LHCN-M2 (cell line): ENCODE results near the gene ATP11A. TPM values are rescaled to one million over a fixed set of nuclear protein-coding genes. Genes with fewer than 3 reads are reported as not detected.

Experiments
- DNase-seq: peaks from one replicate; pipeline ENCODE4 v3.0.0-alpha.2; 2012; ENCODE audit warnings: low read depth
- total RNA-seq: library from RNA; depleted of rRNA; stranded (reverse); fragments of >200 nt; gene quantifications from 2 replicates; pipeline ENCODE4 v1.2.3, GENCODE V29; 2014

ATP11A gene
- total RNA-seq, 1 experiment from 2014 or later, result 6.7 TPM

GRCh38 chr13:112891477-112892401 is 201.9 kb downstream of the ATP11A start:
- DNase-seq, result no peak

DNA sequence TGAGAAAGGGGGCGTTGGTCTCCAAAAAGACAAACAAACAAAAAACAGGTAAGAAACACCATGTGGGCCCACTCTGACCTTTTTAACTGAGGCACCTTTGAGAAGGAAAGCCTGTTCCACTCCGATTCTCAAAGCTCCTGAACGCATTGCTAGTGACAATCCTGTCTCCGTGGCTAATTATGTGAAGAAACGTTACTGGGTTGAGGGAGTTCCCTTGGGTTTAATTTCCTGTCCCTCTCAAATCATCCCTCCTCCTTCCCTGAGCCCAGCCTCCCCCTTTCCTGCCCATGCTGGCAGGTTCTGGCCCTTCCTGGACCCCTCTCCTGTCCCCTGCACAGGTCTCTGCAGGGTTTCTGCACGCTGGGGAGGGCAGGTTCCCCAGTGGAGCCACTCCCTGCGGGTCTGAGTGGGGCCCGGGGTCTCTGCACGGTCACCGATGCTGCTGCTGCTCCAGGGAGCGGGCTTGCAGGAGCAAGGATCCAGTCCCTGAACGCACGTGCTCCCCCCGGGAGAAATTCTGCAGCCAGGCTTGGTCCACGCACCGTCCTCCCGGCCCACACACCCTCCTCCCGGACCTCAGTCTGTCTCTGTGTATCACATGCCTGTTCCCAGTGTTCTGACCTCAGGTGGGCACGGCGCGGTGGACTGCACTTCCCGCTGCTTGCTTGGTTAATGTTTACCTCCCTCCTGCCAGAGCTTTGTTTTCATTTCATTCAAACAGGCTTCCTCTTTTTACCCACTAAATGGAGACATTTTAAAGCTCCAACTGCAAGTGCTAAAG is 202.8 kb downstream of the ATP11A start:
- no peak for DNase-seq

GRCh38 chr13:112893207-112893569 is 203.3 kb downstream of the ATP11A start:
- DNase-seq, result no peak

GRCh38 chr13:112893570-112894422 is 204.0 kb downstream of the ATP11A start:
- no peak for DNase-seq

GRCh38 chr13:112894423-112894672 is 204.5 kb downstream of the ATP11A start:
- DNase-seq, result no peak

GRCh38 chr13:112894673-112895481 is 205.0 kb downstream of the ATP11A start:
- no peak for DNase-seq

DNA sequence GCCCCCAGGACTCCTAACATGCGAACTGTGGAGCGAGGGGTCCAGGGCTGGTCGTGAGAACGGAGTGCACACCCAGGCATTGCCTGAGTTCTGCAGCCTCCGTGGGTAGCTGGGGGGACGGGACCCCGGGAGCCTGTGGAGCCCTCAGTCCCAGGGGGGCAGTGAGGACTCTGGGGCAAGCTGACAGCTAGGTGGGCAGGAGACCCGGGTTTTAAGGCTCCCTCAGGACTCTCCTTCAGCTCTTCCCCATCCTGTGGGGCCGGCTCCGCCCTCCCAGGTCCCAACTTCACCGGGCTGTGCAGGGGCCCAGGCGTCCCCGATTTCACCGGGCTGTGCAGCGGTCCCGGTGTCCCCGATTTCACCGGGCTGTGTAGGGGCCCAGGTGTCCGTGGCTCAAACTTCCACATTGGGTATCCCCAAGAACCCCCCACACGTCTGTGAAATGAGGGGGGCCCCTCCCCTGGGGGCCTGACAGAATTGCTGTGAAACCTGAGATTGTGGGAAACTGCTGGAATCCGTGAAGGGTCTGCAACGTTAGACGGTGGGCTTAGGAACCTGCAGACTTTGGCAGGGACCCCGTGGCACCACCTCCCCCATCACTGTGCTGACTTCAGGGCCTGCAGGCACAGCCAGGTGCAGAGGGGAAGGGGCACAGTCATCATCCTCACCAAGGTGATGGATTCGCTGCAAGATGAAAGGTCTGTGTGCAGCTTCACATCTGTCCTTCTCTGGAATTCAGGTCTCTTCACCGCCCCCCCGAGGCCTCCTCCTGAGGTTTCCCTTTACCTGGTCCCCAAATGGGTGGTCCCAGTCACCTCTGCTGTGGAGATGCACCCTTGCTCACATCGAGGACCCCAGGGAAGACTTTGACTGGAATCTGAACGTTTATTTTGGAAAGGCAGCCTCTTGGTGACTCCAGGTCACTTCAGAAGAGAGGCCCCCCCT is 206.0 kb downstream of the ATP11A start:
- DNase-seq, result no peak

DNA sequence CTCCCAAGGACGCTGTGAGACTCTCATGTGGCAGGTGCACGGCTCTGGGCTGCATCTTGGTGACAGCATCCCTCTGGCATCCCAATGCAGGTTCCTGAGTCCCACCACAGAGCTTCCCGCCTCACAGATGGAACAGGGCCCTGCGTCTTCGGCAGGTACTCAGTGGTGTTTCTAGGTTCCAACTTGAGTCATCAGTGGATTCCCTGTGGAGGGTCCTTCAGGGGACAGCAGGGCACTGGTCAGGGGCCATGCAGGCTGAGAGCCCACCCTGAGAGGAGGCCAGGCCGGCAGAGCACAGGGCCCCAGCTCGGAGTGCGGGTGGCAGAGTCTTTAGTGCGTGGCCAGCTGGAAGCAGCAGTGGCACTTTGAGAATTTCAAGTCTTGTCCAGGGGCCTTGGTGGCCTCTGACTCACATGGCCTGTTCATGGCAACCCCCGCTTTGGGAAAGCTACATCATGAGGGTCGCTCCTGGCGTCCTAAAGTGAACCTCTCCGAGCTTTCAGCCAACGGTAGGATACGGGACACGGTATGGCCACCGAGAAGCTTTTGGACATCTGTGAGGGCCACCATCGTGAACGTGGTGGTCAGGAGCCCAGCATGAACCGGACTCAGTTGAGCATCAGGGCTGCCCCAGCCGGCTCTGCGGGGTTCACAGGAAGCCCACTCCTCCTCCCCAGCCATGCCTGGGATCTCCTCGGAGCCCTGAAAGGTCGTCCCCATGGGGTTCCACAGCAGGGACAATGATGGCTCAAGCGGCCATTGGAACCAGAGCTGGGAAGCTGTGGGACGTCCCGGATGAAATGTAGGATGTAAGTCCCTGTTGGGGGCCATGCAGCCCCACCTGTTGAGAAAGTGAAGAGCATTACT is 207.1 kb downstream of the ATP11A start:
- DNase-seq, result no peak

DNA sequence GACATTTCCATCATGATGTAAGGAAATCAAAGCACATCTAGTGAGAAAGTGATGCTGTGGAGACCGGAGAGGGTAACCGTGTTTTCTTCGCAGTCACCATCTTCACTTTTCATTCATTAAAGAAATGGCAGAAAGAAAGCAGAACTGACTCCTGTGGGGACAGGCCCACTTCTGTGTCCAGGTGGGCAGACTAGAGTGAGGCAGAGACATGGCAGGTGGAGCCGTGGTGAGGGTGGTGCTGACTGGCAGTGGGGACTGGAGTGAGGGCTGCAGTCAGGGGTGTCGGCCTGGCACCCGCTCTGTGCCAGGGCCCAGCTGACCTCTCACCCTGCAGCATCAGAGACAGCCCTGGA is 207.7 kb downstream of the ATP11A start:
- no peak for DNase-seq

GRCh38 chr13:112897956-112898620 is 208.2 kb downstream of the ATP11A start:
- DNase-seq, result no peak

- DNase-seq, result no peak
Observed at GRCh38 chr13:112898621-112899280, 208.9 kb downstream of the ATP11A start.

- no peak for DNase-seq
Observed at GRCh38 chr13:112899281-112900225, 209.7 kb downstream of the ATP11A start.

DNA sequence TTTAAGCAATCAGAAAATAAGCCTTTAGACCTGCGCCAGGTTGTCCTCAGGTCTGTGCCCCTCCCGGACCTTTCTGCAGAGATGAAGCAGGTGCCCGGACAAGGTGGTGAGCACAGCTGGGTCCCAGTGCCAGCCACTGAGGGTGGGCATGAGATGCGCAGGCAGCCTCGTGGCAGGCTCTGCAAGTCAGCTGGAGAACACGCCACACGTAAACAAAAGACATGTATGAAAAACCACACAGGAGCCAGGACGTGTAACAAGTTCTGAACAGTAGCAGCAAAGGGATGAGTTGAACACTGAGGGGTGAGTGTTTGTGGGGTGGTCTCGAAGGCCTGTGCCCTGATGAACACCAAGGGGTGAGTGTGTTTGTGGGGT is 210.4 kb downstream of the ATP11A start:
- no peak for DNase-seq

GRCh38 chr13:112900691-112901091 is 210.9 kb downstream of the ATP11A start:
- DNase-seq, result no peak

- DNase-seq, result no peak
Observed at GRCh38 chr13:112902101-112902651, 212.3 kb downstream of the ATP11A start.

GRCh38 chr13:112902669-112903068 is 212.8 kb downstream of the ATP11A start:
- no peak for DNase-seq
